ENCODE data around the gene IGF2BP1. TPM values are rescaled to one million over a fixed set of nuclear protein-coding genes. Genes with fewer than 3 reads are reported as not detected.
"Not testable (repeated sequence)": the region's sequence is repeated elsewhere in the genome, so short reads cannot be mapped to it uniquely, and the experiment has no call there.

IGF2BP1 gene
- polyA plus RNA-seq, 1 donor: 30.7 TPM

- H3K27ac ChIP-seq (ENCODE audit: low read length): no peak overlapping the region
- peaks cover 21% of the 10 kb centered on the region for H3K4me1 ChIP-seq (ENCODE audit: control insufficient read depth, insufficient read depth, low read length)
- no peaks in the 10 kb centered on the region for H3K27me3 ChIP-seq (ENCODE audit: control insufficient read depth, insufficient read depth, low read length)
These were observed 8.0 kb downstream of the IGF2BP1 start for GRCh38 chr17:49005140-49005539.

GRCh38 chr17:49008908-49009307, 11.7 kb downstream of the IGF2BP1 start:
- not testable (repeated sequence) for H3K4me3 ChIP-seq (ENCODE audit: low read length); H3K36me3 ChIP-seq (ENCODE audit: control insufficient read depth, insufficient read depth, low read length); H3K27ac ChIP-seq (ENCODE audit: low read length); H3K27me3 ChIP-seq (ENCODE audit: control insufficient read depth, insufficient read depth, low read length); H3K9me3 ChIP-seq (ENCODE audit: control insufficient read depth, low read depth, low read length); DNase-seq
- no CpG with 5 or more reads among the region's 5 CpGs for WGBS (ENCODE audit: insufficient coverage, low lambda C conversion rate)
- peaks cover 42% of the 10 kb centered on the region for H3K4me1 ChIP-seq (ENCODE audit: control insufficient read depth, insufficient read depth, low read length)

More at GRCh38 chr17:49005140-49005539, 8.0 kb downstream of the IGF2BP1 start:
- Histone ChIP-seq H3K36me3 (ENCODE audit: control insufficient read depth, insufficient read depth, low read length) (peaks cover 5% of the 10 kb centered on the region), H3K9me3 (ENCODE audit: control insufficient read depth, low read depth, low read length) (no peaks in the 10 kb centered on the region), H3K4me3 (ENCODE audit: low read length) (no peak overlapping the region)
- WGBS (ENCODE audit: insufficient coverage, low lambda C conversion rate): 60% methylated on average over 1 of the region's 2 CpGs
- no peak for DNase-seq

- no CpG with 5 or more reads among the region's 9 CpGs for WGBS (ENCODE audit: insufficient coverage, low lambda C conversion rate)
- H3K4me1 ChIP-seq (ENCODE audit: control insufficient read depth, insufficient read depth, low read length): peaks cover 68% of the 10 kb centered on the region
- peak overlapping the region; percentile 97 for H3K27ac ChIP-seq (ENCODE audit: low read length)
- H3K9me3 ChIP-seq (ENCODE audit: control insufficient read depth, low read depth, low read length): no peaks in the 10 kb centered on the region
- H3K27me3 ChIP-seq (ENCODE audit: control insufficient read depth, insufficient read depth, low read length): no peaks in the 10 kb centered on the region
- H3K36me3 ChIP-seq (ENCODE audit: control insufficient read depth, insufficient read depth, low read length): peaks cover 2% of the 10 kb centered on the region
- DNase-seq: peak in 1 of 2 donors; percentile 77
- peak overlapping the region; percentile 71 for H3K4me3 ChIP-seq (ENCODE audit: low read length)
These were observed 15.6 kb downstream of the IGF2BP1 start for GRCh38 chr17:49012769-49013255.

- H3K27me3 ChIP-seq (ENCODE audit: control insufficient read depth, insufficient read depth, low read length): no peaks in the 10 kb centered on the region
- peak; percentile 66 to 92 for DNase-seq
- WGBS (ENCODE audit: insufficient coverage, low lambda C conversion rate): no CpG with 5 or more reads among the region's 65 CpGs
- peaks cover 70% of the 10 kb centered on the region for H3K4me1 ChIP-seq (ENCODE audit: control insufficient read depth, insufficient read depth, low read length)
- no peaks in the 10 kb centered on the region for H3K9me3 ChIP-seq (ENCODE audit: control insufficient read depth, low read depth, low read length)
- peaks cover 2% of the 10 kb centered on the region for H3K36me3 ChIP-seq (ENCODE audit: control insufficient read depth, insufficient read depth, low read length)
- peak overlapping the region; percentile 71 for H3K4me3 ChIP-seq (ENCODE audit: low read length)
- peak overlapping the region; percentile 97 for H3K27ac ChIP-seq (ENCODE audit: low read length)
These were observed 16.4 kb downstream of the IGF2BP1 start for GRCh38 chr17:49013311-49014213.

- H3K4me1 ChIP-seq (ENCODE audit: control insufficient read depth, insufficient read depth, low read length): peaks cover 84% of the 10 kb centered on the region
- peak overlapping the region; percentile 3 for H3K4me3 ChIP-seq (ENCODE audit: low read length)
- H3K36me3 ChIP-seq (ENCODE audit: control insufficient read depth, insufficient read depth, low read length): peaks cover 2% of the 10 kb centered on the region
- DNase-seq: no peak
- H3K27ac ChIP-seq (ENCODE audit: low read length): peak overlapping the region; percentile 97
- H3K27me3 ChIP-seq (ENCODE audit: control insufficient read depth, insufficient read depth, low read length): no peaks in the 10 kb centered on the region
- WGBS (ENCODE audit: insufficient coverage, low lambda C conversion rate): no CpG with 5 or more reads among the region's 22 CpGs
- H3K9me3 ChIP-seq (ENCODE audit: control insufficient read depth, low read depth, low read length): no peaks in the 10 kb centered on the region
These were observed 18.2 kb downstream of the IGF2BP1 start for GRCh38 chr17:49015179-49015923.

GRCh38 chr17:49015924-49016774, 19.0 kb downstream of the IGF2BP1 start:
- no peak for DNase-seq
- H3K4me1 ChIP-seq (ENCODE audit: control insufficient read depth, insufficient read depth, low read length): peaks cover 86% of the 10 kb centered on the region
- peak overlapping the region; percentile 3 for H3K4me3 ChIP-seq (ENCODE audit: low read length)
- WGBS (ENCODE audit: insufficient coverage, low lambda C conversion rate): no CpG with 5 or more reads among the region's 11 CpGs
- peaks cover 2% of the 10 kb centered on the region for H3K36me3 ChIP-seq (ENCODE audit: control insufficient read depth, insufficient read depth, low read length)
- H3K9me3 ChIP-seq (ENCODE audit: control insufficient read depth, low read depth, low read length): no peaks in the 10 kb centered on the region
- H3K27ac ChIP-seq (ENCODE audit: low read length): no peak overlapping the region
- H3K27me3 ChIP-seq (ENCODE audit: control insufficient read depth, insufficient read depth, low read length): no peaks in the 10 kb centered on the region

- WGBS (ENCODE audit: insufficient coverage, low lambda C conversion rate): 60% methylated on average over 1 of the region's 16 CpGs
- H3K27me3 ChIP-seq (ENCODE audit: control insufficient read depth, insufficient read depth, low read length): no peaks in the 10 kb centered on the region
- no peaks in the 10 kb centered on the region for H3K9me3 ChIP-seq (ENCODE audit: control insufficient read depth, low read depth, low read length)
- peak; percentile 57 to 76 for DNase-seq
- no peaks in the 10 kb centered on the region for H3K36me3 ChIP-seq (ENCODE audit: control insufficient read depth, insufficient read depth, low read length)
- H3K27ac ChIP-seq (ENCODE audit: low read length): no peak overlapping the region
- H3K4me1 ChIP-seq (ENCODE audit: control insufficient read depth, insufficient read depth, low read length): peaks cover 86% of the 10 kb centered on the region
- no peak overlapping the region for H3K4me3 ChIP-seq (ENCODE audit: low read length)
These were observed 19.7 kb downstream of the IGF2BP1 start for GRCh38 chr17:49016775-49017463.

GRCh38 chr17:49018116-49018612, 21.0 kb downstream of the IGF2BP1 start:
- no peaks in the 10 kb centered on the region for H3K27me3 ChIP-seq (ENCODE audit: control insufficient read depth, insufficient read depth, low read length)
- no peak overlapping the region for H3K4me3 ChIP-seq (ENCODE audit: low read length)
- no CpG with 5 or more reads among the region's 4 CpGs for WGBS (ENCODE audit: insufficient coverage, low lambda C conversion rate)
- peaks cover 86% of the 10 kb centered on the region for H3K4me1 ChIP-seq (ENCODE audit: control insufficient read depth, insufficient read depth, low read length)
- no peak for DNase-seq
- peak overlapping the region; percentile 14 for H3K27ac ChIP-seq (ENCODE audit: low read length)
- H3K9me3 ChIP-seq (ENCODE audit: control insufficient read depth, low read depth, low read length): no peaks in the 10 kb centered on the region
- no peaks in the 10 kb centered on the region for H3K36me3 ChIP-seq (ENCODE audit: control insufficient read depth, insufficient read depth, low read length)

- Histone ChIP-seq H3K4me1 (ENCODE audit: control insufficient read depth, insufficient read depth, low read length) (peaks cover 87% of the 10 kb centered on the region), H3K27me3 (ENCODE audit: control insufficient read depth, insufficient read depth, low read length) (no peaks in the 10 kb centered on the region), H3K27ac (ENCODE audit: low read length) (peak overlapping the region; percentile 39), H3K36me3 (ENCODE audit: control insufficient read depth, insufficient read depth, low read length) (no peaks in the 10 kb centered on the region), H3K4me3 (ENCODE audit: low read length) (no peak overlapping the region), H3K9me3 (ENCODE audit: control insufficient read depth, low read depth, low read length) (no peaks in the 10 kb centered on the region)
- DNase-seq: peak; percentile 40 to 79
- WGBS (ENCODE audit: insufficient coverage, low lambda C conversion rate): no CpG with 5 or more reads among the region's 1 CpG
These were observed 21.6 kb downstream of the IGF2BP1 start for GRCh38 chr17:49018748-49019147.
